ENCODE measurements around the gene LOXHD1. TPM values are rescaled to one million over a fixed set of nuclear protein-coding genes. Genes with fewer than 3 reads are reported as not detected.

The LOXHD1 gene
- total RNA-seq, 1 experiment from 2014 or later, result not detected

- no peak overlapping the region for H3K4me3 ChIP-seq
- peaks cover 40% of the 10 kb centered on the region for H3K27me3 ChIP-seq (ENCODE audit: insufficient read depth, low read depth)
- no peaks in the 10 kb centered on the region for H3K79me2 ChIP-seq (ENCODE audit: low read depth)
- no peak overlapping the region for H2AFZ ChIP-seq
- no peak overlapping the region for H3K4me2 ChIP-seq
- no peaks in the 10 kb centered on the region for H3F3A ChIP-seq (ENCODE audit: insufficient read depth, low read depth)
- H3K9me3 ChIP-seq (ENCODE audit: insufficient read depth, low read depth), result no peaks in the 10 kb centered on the region
- DNase-seq, result no peak
- H3K27ac ChIP-seq, result no peak overlapping the region
- no peak for TF ChIP-seq CTCF (conservative IDR thresholded peaks at IDR 0.05)
- TF ChIP-seq EZH2 (IDR thresholded peaks at IDR 0.05; ENCODE audit: low read depth), result no peak
- H3K4me1 ChIP-seq (replicated peaks; ENCODE audit: insufficient read depth), result no peaks in the 10 kb centered on the region
- intact Hi-C loops (cut with micrococcal nuclease; ENCODE audit: unreplicated experiment), result no loop called here
- ChIA-PET POLR2A (ENCODE audit: unreplicated experiment) (no interaction called here), CTCF (no interaction called here)
- no peaks in the 10 kb centered on the region for H3K36me3 ChIP-seq (ENCODE audit: low read depth)
- no TSS peak for BruUV-seq (replicated peaks)
- H3K9me2 ChIP-seq (ENCODE audit: insufficient read depth), result no peaks in the 10 kb centered on the region
- no peaks in the 10 kb centered on the region; the same call in 1 of the 2 replicates for H4K20me1 ChIP-seq (ENCODE audit: insufficient read depth)
Measured at GRCh38 chr18:46622451-46622850, 34.6 kb downstream of the LOXHD1 start.

GRCh38 chr18:46621871-46622270 is 35.1 kb downstream of the LOXHD1 start:
- no peaks in the 10 kb centered on the region for H3K9me3 ChIP-seq (ENCODE audit: insufficient read depth, low read depth)
- peaks cover 35% of the 10 kb centered on the region for H3K27me3 ChIP-seq (ENCODE audit: insufficient read depth, low read depth)
- H3K79me2 ChIP-seq (ENCODE audit: low read depth), result no peaks in the 10 kb centered on the region
- no peak for DNase-seq
- CTCF ChIA-PET, result no interaction called here
- no peak for TF ChIP-seq CTCF (conservative IDR thresholded peaks at IDR 0.05)
- TF ChIP-seq EZH2 (IDR thresholded peaks at IDR 0.05; ENCODE audit: low read depth), result no peak
- no peaks in the 10 kb centered on the region; the same call in 1 of the 2 replicates for H4K20me1 ChIP-seq (ENCODE audit: insufficient read depth)
- H3K4me3 ChIP-seq, result no peak overlapping the region
- no peak overlapping the region for H3K4me2 ChIP-seq
- H3K27ac ChIP-seq, result no peak overlapping the region
- H3K4me1 ChIP-seq (replicated peaks; ENCODE audit: insufficient read depth), result no peaks in the 10 kb centered on the region
- H2AFZ ChIP-seq, result no peak overlapping the region
- intact Hi-C loops (cut with micrococcal nuclease; ENCODE audit: unreplicated experiment), result no loop called here
- H3K9me2 ChIP-seq (ENCODE audit: insufficient read depth), result no peaks in the 10 kb centered on the region
- no TSS peak for BruUV-seq (replicated peaks)
- POLR2A ChIA-PET (ENCODE audit: unreplicated experiment), result no interaction called here
- H3F3A ChIP-seq (ENCODE audit: insufficient read depth, low read depth), result no peaks in the 10 kb centered on the region
- no peaks in the 10 kb centered on the region for H3K36me3 ChIP-seq (ENCODE audit: low read depth)

- no peaks in the 10 kb centered on the region for H3K9me2 ChIP-seq (ENCODE audit: insufficient read depth)
- no peak overlapping the region for H3K4me2 ChIP-seq
- no peaks in the 10 kb centered on the region; the same call in 1 of the 2 replicates for H4K20me1 ChIP-seq (ENCODE audit: insufficient read depth)
- no peak for DNase-seq
- no peaks in the 10 kb centered on the region for H3K36me3 ChIP-seq (ENCODE audit: low read depth)
- H3K4me1 ChIP-seq (replicated peaks; ENCODE audit: insufficient read depth), result no peaks in the 10 kb centered on the region
- no peaks in the 10 kb centered on the region for H3K79me2 ChIP-seq (ENCODE audit: low read depth)
- no peaks in the 10 kb centered on the region for H3F3A ChIP-seq (ENCODE audit: insufficient read depth, low read depth)
- TF ChIP-seq EZH2 (IDR thresholded peaks at IDR 0.05; ENCODE audit: low read depth), result no peak
- no peak for TF ChIP-seq CTCF (conservative IDR thresholded peaks at IDR 0.05)
- ChIA-PET POLR2A (ENCODE audit: unreplicated experiment) (no interaction called here), CTCF (no interaction called here)
- H3K9me3 ChIP-seq (ENCODE audit: insufficient read depth, low read depth), result no peaks in the 10 kb centered on the region
- peaks cover 33% of the 10 kb centered on the region for H3K27me3 ChIP-seq (ENCODE audit: insufficient read depth, low read depth)
- no peak overlapping the region for H2AFZ ChIP-seq
- H3K27ac ChIP-seq, result no peak overlapping the region
- no peak overlapping the region for H3K4me3 ChIP-seq
- intact Hi-C loops (cut with micrococcal nuclease; ENCODE audit: unreplicated experiment), result no loop called here
- BruUV-seq (replicated peaks), result no TSS peak
Measured at GRCh38 chr18:46621111-46621766, 35.8 kb downstream of the LOXHD1 start.
